Glomerular visceral epithelial cell (primary cell): ENCODE measurements around the gene MTFR1L.

Source experiments
- DNase-seq: peaks from one replicate; pipeline ENCODE4 v3.0.0-alpha.2; 2016; ENCODE audit errors: extremely low spot score

Gene MTFR1L

GRCh38 chr1:25861316-25862286, 41.8 kb downstream of the MTFR1L start:
- no peak for DNase-seq

DNA sequence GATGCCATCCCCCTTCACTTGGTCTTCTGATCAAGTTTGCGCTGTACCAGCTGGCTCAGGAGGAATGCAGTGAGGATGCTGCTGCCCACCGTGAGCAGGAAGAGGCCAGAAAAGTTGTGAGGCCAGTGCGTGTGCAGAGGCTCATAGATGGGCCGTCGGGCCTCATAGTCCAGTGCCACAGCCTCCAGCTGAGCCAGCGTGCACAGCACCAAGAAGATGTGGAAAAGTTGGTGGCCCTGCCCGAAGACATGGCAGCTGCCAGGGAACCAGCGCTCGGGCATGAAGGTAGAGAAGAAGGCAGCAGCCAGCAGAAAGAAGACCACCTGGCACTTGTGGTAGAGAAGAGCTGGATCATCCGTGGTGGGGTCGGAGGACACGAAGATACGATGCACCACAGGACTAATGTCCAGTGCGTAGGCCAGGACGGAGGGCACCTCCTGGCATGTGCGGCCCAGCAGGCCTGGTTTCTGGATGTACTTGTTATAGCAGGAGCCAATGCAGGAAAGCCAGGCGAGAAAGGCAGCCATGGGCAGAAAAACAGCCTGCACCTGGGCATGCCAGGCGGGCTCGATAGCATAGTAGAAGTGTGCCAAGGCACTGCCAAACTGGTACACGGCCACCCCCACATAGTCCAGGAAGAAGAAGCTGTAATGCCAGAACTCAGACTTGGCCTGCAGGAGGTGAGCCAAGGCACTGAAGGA, 43.2 kb downstream of the MTFR1L start:
- DNase-seq: no peak

GRCh38 chr1:25863486-25864262, 43.9 kb downstream of the MTFR1L start:
- DNase-seq: no peak

GRCh38 chr1:25864434-25864833, 44.7 kb downstream of the MTFR1L start:
- no peak for DNase-seq

- no peak for DNase-seq
These were observed 46.5 kb downstream of the MTFR1L start for GRCh38 chr1:25866288-25866687.

- DNase-seq: peak; percentile 25
These were observed 47.6 kb downstream of the MTFR1L start for GRCh38 chr1:25867210-25867991.

DNA sequence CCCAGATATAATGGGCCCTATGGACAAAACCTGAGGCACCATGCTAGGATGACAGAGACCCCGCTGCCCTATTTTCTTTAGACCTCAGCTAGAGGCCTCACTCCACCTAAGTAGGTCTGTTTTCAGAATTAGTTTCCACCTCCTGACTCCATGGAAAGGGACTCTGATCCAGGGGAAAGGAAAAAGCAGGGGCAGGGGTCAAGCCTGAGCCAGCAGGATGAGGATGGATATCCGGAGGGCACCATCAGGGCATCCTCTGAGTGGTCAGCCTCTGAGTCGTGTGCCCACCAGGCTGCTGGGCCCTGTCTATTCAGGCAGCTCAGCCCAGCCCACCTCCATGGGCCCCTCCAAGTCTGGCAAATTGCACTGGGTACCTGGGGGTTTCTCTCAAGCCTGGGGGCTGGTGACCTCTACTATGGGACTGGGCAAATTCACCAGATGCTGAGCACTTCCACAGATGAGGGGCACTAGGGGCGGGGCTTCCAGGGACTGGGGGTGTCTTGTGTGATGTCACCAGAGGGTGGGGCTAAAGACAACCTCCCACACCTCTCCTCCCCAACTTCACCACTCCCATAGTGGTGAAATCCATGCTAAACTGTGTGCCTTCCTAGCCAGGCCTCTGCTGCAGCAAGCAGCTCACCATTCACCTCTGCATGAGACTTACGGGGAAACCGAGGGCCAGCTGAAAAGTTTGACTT, 50.3 kb downstream of the MTFR1L start:
- DNase-seq: no peak

- no peak for DNase-seq
These were observed 50.9 kb downstream of the MTFR1L start for GRCh38 chr1:25870614-25871013.

DNA sequence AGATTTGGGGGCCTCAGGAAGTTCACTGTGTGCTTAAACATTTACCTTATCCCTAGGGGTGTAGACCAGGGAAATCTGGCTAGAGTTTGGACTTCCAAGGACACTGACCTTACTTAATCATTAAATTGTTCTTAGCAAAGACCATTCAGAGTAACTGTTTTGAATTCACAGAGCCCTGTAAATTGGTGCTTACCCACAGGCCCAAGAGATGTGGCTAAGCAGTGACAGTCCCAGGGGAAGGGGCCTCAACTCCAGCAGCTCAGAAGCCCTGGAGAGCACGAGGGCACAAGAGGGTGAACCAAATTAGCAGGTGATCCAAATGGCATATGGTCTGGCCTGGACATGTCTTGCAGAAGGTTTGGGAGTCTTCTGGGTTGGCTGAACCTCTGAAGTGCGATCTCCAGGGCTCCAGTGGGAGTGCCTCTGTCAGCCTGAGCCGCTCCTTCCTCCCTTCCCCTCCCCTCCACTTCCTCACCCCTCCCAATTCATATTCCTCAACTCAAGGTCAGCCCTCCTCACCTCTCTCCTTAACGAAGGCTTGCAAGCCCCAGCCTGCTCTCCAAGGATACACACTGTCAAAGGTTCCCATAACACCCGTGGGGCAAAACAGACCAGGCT, 51.4 kb downstream of the MTFR1L start:
- DNase-seq: no peak

DNA sequence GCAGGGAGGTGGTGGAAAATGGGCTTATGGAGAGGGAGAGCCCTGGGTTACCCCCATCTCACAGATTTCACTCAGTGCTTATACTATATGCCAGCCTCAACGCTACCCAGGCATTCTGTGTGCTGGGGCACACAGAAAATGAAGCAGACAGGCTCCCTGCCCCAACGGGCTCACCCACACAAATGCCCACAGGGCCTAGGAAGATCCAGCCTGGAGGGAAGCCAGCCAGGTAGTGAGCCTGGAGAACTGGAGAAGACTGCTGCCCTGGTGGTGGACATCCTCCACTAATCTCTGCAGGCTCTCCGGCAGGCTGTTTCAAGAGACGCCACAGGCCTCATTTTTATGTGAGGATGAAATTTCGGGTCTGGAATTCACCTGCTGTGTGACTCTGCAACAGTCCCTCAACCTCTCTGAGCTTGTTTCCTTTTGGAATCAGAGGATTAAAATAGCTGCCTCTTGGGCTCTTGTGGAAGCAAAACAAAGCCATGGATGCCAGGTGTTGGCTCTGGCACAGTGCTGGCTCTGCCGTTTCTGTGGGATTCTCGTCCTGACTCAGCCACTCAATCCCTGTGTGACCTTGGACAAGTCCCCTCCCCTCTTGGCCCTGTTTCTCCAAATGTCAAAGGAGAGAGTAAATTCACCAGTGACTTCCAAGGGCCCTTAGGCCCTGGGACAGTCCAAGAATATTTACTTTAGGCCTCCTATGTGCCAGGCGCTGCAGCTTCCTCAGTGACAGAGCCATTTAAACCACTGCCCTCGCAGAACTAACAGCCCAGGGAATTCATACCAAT, 52.1 kb downstream of the MTFR1L start:
- DNase-seq: no peak

DNA sequence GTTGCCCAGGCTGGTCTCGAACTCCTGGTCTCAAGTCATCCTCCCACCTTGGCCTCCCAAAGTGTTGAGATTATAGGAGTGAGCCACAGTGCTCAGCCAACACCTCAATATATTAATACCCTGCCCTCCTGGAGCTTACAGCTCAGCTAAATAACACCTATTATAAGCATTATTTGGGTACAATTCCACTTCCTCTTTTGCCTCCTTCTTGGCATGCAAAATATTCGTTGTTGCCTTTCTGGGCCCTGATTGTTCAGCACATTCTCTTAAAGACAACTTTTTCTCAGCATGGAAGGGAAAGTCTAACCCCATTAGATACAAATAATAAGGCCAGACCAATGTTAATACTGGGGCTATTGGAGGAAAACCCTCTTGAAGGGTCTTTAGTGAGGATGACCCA, 53.0 kb downstream of the MTFR1L start:
- DNase-seq: no peak

DNA sequence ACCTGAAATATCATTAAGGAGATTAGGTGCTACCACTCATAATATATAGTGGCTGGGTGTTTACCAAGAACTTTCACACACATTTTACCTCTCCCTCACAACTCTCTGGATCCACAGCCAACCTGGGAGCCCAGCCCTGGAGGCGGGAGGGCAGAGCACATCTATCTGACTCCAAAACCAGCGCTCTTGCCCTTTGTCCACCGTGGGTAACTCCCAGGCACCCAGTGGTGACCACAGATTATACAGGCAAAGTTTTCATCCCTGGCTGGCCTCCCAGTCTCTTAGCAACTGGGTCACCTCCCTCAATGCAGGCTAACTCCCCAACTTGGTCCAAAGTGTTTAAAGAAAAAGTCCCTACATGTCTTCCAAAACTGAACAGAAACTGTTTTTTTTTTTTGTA, 53.4 kb downstream of the MTFR1L start:
- no peak for DNase-seq

DNA sequence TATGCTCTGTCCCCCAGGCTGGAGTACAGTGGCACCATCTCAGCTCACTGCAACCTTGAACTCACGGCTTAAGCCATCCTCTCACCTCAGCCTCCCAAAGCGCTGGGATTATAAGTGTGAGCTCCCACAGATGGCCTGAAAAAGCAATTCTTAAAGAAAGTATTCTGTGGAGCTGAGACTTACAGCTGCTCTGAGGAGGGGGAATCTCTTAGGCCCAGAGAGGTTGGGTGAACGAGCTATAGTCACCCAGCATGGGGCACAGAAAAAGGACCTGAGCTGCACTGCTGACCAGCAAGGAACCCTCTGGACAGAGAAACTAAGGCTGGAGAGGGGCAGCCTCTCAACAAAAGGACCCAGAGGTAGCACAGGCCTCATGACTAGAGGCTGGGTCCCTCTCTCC, 54.5 kb downstream of the MTFR1L start:
- no peak for DNase-seq

DNA sequence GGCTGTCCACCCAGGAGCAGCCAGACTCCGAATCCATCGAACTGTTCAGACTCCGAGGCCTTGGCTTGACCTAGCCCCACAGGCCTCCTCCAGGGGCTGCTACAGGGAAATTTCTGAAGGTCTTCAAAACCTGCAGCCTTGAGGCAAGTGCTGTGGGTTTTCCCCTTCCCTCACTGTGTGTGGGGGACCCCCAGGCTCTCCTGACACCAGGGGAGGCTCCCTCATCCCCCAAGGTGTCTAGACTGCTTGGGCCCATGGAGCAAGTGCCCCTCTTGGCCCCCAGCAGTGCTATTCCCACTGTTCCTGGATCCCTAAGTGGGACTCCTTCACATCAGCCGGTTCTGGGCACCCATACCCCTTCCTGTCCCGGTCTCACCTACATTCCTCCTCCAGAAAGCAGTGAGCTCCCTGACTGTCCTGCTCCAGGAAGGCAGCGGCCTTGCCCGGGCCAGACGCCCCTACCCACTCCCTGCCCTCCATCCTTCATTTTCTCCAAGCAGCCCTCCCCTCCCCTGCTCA, 54.9 kb downstream of the MTFR1L start:
- no peak for DNase-seq

GRCh38 chr1:25875154-25875855, 55.6 kb downstream of the MTFR1L start, which contains the start of gene PAQR7:
Gene PAQR7, minus strand, starts transcription at chr1:25875708. Its CDS starts 11,869 bp downstream, at chr1:25863839.
- DNase-seq: peak; percentile 66

DNA sequence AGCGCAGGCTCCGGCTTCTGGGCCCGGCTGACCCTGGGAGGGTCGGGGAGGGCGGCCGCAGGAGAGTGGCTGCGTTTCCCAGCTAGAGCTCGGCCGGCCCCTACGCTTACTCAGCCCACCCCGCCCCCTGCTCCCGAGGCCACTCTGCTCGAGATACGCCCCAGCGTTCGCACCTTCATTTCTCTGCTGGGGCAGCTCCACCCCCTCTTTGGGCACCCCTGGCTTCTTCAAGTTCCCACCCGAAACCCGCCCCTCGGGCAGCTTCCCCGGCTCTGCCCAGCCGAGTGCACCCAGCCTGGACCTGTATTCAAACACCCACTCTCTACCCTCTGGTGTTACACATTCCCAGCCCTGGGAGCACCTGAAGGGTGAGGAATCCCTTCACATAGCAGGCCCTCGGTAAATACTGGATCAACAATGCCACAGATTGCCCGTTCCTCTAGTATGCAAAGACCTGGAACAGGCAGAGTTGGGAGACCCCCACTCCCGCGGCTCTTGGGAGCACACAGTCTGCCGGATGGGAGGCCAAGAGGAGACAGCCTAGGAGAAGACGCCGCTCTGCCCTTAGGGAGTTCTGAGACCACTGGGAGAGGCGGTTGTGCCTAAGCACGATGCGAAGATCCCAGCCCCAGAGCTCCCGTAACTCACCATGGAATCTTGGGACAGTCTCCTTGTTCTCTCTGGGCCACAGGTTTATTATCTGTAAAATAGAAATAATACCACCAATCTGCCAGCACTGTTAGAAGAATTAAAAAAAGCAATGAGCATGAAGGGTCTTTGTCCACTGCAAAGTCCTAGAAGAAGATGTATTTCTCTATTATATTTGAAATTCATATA, 56.3 kb downstream of the MTFR1L start:
- no peak for DNase-seq

DNA sequence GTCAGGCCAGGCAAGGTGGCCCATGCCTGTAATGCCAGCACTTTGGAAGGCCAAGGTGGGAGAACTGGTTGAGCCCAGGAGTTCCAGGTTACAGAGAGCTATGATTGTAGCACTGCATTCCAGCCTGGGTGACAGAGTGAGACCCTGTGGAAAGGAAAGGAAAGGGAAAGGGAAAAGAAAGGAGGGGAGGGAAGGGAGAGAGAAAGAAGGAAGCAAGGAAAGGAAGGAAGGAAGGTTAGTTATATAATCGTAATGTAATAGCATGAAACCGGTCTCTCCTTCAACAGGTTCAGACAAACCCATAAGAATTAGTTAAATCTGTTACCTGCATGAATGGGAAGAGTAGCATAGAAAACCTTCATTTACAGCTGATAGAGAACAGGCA, 56.9 kb downstream of the MTFR1L start:
- DNase-seq: no peak

DNA sequence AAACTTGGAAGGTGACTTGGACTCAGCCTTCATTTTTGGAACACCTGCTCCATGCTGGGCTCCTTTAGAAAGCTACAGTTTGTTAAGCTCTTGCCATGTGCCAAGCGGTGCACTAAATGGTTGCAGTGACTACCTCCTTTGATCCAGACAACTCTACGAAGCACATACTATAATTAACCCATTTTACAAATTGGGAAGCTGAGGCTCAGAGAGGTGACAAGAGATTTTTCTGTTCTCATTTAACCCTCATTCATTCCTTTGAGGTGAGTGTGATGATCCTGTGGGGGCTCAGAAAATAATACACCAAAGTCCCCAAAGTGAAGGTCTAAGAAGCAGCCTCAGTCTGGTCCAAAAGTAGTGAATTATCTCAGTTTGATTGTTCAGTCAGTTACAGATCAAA, 57.4 kb downstream of the MTFR1L start:
- DNase-seq: no peak
